D721Med (cell line): ENCODE results near the gene LCLAT1.

Experiments used
- DNase-seq: peaks from one replicate; pipeline ENCODE4 v3.0.0; 2011; ENCODE audit warnings: low spot score; ENCODE audit not compliant: insufficient read length
- FAIRE-seq: peaks from 2 replicates; lab custom pipeline; 2011; peaks lifted over from hg19 to GRCh38; lab: Jason Lieb, UNC
- CTCF ChIP-seq: IDR thresholded peaks from 2 replicates; pipeline ENCODE4 v1.5.1; 2012; ENCODE audit warnings: mild to moderate bottlenecking, control low read depth; ENCODE audit not compliant: insufficient read depth; ENCODE audit errors: missing control alignments

The LCLAT1 gene

DNA sequence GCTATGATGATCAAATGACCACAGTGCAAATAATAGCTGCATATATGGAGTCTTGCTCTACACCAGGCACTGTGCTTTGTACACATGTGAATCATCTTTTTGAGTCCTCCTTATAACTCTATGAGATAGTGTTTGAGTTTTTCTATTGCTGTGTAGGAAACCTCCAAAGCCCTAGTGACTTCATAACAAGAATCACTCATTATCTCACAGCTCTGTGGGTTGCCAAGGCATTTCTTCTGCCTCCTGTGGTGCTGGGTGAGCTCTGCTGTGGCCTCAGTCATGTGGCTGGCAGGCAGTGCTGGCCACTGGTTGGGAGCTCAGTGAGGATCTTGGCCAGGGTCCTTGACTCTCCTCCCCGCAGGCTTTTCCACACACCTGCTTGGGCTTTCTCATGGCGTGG, 206.8 kb downstream of the LCLAT1 start:
- TF ChIP-seq CTCF: no peak
- no peak for DNase-seq
- no peak for FAIRE-seq

GRCh38 chr2:30654404-30654803, 207.4 kb downstream of the LCLAT1 start:
- TF ChIP-seq CTCF: no peak
- FAIRE-seq (no peak), DNase-seq (no peak)

DNA sequence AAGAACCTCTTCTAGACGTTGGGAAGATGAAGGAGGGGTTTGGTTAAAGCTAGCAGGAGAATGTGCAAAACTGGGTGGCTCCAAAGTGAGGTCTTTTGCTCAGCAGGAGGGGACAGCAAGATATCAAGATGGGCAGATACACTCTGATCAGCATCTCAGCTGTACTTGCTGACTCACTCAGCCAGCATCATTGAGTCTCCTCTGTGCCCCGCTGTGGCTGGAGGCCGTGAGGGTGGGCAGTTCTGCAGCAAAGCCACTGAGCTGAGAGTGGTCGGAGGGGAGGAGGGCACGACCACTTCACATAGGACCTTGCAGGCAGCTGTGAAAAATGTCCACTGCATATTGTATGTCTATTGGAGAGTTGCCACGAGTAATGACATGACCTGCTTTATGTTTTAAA, 208.2 kb downstream of the LCLAT1 start:
- DNase-seq (no peak), FAIRE-seq (no peak)
- TF ChIP-seq CTCF: no peak

- no peak for FAIRE-seq
Observed at GRCh38 chr2:30655660-30656059, 208.6 kb downstream of the LCLAT1 start.

DNA sequence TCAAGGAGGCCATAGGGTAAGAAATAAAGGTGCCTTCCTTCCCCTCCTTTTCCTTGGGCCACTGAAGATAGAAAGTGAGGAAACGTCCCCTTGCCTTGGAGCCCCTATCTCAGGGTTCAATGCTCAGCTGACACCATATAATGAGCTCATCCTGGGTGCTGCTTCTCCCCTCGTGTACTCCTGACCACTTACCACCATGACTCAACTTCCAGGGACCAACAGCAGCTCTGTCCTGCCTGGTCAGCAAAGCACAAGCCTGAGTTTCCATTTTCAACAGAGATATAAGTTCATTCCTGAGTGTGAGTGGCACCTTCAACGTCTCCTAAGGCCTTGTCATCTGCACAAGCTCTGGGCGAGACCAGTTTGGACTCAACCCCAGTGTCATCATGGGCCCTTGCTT, 209.0 kb downstream of the LCLAT1 start:
- FAIRE-seq (no peak), DNase-seq (no peak)
- TF ChIP-seq CTCF: no peak

More at GRCh38 chr2:30655660-30656059, 208.6 kb downstream of the LCLAT1 start:
- no peak for TF ChIP-seq CTCF
- DNase-seq: no peak

DNA sequence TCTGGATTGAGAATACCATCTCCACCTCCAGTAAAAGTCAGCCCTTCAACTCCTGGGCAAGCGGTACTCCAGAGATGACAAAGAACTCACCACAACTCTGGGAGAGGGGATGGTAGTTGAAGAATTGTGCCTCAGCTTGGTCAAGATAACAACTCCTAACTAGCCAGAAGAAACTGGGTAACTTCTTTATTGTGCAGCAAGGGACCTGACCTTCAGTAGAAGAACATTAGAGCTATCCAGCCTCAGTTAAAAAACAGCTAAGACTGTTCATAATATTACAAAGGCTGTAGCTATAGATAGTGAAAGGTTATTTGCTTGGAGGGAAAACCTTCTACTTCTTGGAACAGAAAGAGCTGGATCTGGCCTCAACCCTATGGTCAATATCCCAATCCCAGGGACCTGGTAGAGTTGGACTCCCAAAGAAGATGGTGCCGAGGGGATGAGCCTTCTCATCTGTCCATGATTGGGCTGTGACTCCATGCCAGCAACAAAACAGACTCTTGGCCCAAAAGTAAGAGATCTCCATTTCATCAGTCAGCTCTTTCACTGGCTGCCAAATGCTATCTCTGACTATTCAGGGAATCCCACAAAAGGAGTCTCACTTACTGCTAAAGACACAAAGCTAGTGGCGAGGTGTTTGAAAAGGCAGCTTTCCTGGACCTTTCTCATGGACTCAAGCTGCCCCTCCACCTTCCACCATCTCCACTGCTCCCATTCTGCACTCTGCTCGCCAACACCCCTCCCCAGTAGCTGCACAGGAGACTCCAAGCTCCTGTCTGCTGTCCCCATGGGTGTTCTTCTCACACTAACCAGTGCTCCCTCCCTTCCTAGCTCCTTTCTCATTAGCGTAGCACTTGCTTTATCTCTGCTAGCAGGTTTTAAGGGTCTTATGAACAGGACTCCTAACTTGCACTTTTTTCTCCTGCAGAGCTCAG, 214.4 kb downstream of the LCLAT1 start:
- TF ChIP-seq CTCF: no peak
- DNase-seq (no peak), FAIRE-seq (no peak)
